Activated CD4-positive, CD25-positive, alpha-beta regulatory T cell treated with anti-CD3 and anti-CD28 coated beads, Interleukin-2, amount 50 U/mL, for 72 hours (primary cell): ENCODE data around the gene WDR86.

ENCODE experiments used
- DNase-seq: peaks from one replicate; pipeline ENCODE4 v3.0.0; 2021

The WDR86 gene

GRCh38 chr7:151405588-151405987, 4.2 kb downstream of the WDR86 start:
- DNase-seq, result no peak

GRCh38 chr7:151405056-151405455, 4.8 kb downstream of the WDR86 start:
- DNase-seq, result no peak

DNA sequence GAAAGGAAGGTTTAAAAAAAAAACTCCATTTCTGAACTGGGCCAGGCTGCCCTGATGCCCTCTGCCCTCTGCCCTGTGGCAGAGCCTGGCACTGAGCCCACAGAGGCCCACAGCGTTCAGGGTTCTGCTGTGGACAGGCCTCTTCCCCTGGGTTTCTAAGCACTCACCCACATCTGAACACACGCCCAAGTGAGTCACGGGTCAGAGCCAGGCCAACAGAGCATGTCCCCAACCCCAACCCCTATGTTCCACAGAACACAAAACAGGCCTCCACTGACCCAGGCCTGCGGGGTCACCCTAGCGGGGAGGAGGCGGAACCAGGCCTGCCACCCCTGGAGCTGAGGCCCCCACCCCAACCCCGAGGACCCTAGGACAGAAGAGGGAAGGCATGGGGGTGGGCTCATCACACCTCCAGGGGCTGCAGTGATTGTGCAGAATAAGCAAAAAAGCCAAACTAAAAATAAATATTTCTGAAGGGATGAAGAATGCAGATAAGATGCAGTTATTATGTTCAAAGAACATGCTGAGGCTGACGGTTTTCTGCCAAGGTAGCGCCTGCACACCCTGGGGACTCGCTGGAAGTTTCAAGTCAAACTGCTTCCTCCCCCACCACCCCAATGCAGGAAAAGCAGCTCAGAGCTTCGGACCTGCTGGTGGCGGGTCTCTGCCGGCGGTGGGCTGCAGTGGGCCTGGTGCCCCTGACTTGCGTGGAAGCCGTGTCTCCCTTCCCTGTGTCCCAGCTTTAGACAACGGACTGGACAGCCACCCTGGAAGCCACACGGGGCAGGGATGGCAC, 5.4 kb downstream of the WDR86 start:
- no peak for DNase-seq

- DNase-seq, result no peak
Measured at GRCh38 chr7:151403764-151404163, 6.1 kb downstream of the WDR86 start.

DNA sequence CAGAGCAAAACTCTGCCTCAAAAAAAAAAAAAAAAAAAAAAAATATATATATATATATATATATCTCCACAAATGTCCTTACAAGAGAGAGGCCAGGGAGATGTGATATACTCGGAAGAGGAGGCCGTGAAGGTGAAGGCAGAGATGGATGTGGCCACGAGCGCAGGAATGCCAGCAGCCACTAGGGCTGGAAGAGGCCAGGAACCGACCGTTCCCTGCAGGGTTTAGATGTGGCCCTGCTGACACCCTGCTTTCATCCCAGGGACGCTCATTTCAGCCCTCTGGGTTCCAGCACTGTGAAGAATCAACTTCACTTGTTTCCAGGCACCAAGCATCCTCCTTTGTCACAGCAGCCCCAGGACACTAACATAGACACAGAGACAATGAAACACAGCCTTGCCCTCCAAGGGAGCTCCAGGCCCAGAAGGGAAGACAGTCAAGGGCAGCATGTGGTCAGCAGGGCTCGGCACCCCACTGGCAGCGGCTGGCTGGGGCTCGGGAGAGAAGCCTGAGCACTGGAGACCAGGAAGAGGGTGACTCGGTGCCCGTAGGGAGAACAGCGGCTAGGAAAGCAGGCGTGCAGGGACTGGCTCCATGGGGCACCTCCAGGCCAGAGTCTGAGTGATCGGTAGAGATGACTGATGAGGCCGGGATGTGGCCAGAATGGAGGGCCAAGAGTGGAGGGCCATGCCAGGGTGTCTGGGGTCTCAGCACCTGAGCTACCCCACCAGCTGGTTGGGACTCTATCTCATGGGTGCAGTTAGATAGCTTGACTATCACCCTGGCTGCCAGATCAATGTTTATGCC, 7.6 kb downstream of the WDR86 start:
- DNase-seq, result no peak

GRCh38 chr7:151400626-151401315, 9.1 kb downstream of the WDR86 start:
- no peak for DNase-seq

DNA sequence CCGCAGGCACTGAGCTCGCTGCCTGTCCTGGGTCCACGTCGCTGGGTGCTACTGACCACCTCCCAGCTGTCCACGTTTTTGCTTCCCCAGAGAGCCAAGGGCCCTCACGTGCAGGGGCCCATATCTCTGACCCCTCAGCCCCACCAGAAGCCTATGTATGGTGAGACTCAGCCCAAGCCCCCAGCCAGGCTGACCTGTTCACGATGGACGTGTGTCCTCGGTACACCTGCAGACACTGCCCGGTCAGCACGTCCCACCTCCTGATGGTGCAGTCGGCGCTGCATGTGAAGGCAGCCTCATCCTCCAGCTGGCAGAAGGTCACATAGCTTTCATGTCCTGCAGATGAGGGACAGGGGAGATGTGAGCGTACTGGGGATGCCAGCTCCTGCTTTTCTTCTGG, 9.9 kb downstream of the WDR86 start:
- DNase-seq, result no peak

GRCh38 chr7:151399305-151399601, 10.6 kb downstream of the WDR86 start:
- no peak for DNase-seq

DNA sequence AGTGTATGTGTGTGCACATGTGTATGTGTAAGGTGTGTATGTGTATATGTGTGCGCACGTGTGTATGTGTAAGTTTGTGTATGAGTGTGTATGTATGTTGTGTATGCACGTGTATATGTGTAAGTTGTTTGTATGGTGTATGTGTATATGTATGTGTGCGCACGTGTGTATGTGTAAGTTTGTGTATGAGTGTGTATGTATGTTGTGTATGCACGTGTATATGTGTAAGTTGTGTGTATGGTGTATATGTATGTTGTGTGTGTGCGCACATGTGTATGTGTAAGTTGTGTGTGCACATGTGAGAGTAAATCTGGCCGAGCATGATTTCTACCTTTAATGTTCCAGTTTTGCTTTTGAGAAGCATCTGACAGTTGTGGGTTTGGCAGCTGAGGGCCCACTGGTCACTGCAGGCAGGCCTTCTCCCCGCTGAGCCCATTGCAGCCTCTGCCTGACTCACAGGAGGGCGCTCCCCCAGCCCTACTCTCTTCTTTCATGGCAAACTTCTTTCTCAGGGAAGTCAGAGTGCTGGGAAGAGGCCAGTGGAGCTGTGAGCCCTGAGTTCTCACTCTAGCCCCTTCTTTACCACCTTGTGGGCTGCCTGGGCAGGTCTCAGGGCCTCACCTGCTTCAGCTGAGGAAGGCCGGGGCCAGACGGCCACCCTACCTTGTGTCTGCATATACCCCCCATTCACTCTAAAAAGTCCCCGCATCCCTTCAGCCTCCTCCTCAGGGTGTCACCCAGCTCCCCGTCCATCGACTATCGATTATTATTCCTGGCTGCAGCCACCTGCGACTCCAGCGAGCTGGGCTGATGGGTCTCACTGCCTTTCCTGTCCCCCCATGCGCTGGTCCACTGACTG, 11.2 kb downstream of the WDR86 start:
- DNase-seq, result no peak

- DNase-seq, result no peak
Measured at GRCh38 chr7:151397026-151397425, 12.8 kb downstream of the WDR86 start.

DNA sequence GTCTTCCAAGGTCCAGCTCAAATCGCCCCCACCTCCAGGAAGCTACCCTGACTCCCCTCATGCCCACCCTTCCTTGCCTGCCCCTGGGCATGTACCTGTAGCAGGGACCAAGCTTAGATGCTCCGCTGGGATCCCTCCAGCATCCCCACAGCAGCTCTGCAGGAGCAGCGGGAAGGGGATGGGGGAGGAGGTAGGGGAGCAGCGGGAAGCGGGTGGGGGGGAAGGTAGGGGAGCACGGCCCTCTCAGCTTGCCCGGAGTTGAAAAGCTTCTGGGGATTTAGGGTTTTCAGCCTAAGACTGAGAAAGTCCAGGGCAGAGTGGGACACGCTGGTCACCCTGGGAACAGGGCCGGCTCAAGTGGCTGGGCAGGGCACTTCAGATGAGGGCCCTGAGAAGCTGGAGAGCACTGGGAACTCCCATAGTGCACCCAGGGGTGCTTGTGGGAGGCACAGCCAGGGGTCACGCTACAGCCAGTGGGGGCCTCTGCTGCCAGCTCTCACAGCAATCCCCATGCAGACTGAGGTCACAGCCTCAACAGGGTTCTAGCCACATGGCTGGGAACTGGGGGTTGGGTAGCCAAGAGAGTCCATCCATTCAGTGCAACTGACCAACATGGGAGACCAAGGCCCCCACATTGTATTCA, 13.4 kb downstream of the WDR86 start:
- no peak for DNase-seq

DNA sequence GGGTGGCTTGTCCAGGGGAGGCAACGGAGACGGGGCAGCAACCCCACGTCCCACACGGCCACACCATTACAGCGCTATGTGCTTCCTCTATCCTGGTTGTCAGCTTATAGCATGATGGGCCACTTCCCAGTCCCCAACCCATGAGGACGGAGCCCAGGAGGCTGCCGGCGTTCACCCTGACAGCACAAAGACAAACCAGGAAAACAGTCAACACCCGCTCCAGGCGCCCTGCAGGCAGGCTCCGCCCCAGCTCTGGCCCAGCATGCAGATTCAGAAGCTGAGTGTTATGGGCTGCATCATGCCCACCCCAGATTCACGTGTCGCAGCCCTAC, 14.8 kb downstream of the WDR86 start:
- no peak for DNase-seq

GRCh38 chr7:151394076-151395035, 15.5 kb downstream of the WDR86 start:
- DNase-seq, result no peak

DNA sequence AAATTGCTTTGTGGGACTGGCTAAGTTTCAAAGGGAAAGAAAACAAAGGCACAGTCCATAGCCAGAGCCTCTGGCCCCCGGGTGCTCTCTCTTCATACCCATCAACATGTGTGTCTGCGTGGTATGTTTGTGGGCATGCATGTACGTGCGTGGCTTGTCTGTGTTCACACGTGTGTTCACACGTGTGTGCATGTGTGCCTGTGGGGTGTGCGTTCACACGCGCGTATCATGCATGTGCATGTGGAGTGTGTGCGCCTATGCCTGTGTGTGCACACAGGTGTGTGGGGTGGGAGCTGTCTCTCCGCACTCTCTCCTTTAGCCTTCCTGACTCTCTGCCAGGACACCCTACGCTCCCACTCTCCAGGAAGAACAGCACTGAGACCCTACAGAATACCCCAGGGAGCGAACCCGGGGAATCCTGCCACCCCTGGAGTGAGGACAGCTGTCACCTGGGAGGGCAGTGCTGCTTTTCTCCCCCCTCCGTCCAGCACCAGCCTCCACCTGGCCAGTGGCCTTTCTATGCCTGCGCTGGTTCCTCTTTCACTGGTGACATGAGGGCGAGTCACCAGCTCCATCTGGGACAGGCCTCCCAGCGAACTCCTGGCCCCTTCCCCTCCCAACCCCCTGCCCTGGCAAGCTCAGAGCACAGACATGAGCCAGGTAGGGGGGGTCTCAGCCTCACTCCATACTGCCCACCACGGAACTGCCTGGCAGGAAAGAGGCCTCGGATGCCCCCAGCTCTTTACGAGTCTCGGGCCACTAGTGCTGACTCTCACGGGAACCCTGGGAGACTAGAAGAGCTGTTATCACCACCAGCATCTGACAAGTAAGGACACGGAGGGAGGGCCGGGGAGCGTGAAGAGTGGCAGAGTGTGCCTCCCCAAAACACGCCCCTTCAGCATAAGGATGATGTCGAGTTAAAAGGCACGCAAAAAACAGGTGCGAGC, 16.5 kb downstream of the WDR86 start:
- no peak for DNase-seq

DNA sequence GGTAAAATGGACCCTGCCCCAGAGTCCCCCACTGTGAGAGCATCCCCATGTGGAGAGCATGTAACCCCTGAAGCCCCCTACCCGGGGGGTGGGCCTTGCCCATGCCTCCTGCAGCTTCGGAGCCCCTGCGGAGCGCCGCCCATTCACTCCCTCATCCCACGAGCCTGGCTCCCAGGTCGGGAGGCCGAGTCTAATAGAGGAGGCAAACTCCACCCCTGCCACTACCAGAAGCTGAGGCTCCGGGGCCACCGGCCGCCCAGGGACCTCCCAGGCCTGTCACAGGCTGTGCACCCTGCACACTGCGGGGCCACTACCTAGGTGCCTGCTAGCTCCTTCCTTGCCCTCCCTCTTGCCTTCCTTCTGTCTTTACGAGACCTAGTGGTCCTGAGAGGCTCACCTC, 17.4 kb downstream of the WDR86 start:
- DNase-seq, result no peak

DNA sequence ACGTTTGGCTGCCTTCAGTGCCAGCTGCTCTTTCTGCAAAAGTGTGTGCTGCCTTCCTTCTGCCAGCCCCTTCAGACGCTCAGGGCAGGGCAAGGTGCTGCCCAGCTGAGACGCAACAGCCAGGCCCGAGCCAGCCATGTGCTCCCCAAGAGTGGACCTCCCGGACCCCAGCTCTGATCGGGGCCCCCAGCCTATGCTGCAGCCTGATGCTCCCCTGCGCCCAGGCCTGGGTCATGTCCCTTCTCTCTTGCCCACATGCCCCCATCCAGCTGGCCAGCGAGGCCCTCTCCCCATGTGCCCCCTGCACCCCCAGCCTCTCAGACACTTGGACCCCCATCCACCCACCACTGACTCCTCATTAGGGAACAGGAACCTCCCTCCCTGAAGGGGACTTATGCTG, 17.8 kb downstream of the WDR86 start:
- no peak for DNase-seq

GRCh38 chr7:151391358-151391730, 18.5 kb downstream of the WDR86 start:
- no peak for DNase-seq

DNA sequence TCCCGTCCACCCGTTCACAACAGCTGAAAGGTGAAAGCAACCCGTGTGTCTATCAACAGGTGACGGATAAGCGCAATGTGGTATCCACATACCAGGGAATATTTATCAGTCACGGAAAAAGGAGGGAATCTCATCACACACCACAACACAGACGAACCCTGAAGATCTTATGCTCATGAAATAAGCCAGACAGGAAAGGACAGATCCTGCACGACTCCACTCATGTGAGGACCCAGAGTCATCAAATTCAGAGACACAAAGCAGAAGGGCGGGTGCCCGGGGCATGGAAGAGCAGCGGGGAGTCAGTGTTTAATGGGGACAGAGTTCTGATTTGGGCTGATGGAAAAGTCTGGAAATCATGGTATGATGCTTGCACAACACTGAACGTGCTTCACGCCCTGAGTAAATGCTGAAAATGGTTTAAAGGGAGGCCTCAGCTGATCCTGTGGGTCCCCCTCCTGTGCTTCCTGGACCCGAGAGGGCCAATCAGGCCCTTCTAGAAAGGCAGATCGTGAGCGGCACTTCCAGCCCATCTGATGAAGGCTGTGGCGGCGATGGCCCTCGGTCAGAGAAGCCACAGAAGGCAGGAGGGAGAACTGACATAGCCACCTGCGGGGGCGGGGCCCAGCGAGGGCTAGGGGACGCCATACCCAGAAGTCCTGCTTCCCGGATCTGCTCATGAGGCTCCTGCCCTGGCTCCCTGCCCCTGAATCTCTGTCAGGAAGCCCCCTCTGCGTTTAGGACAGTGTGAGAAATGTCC, 19.1 kb downstream of the WDR86 start:
- DNase-seq, result no peak
